ENCODE results near the gene SERINC5.

DNA sequence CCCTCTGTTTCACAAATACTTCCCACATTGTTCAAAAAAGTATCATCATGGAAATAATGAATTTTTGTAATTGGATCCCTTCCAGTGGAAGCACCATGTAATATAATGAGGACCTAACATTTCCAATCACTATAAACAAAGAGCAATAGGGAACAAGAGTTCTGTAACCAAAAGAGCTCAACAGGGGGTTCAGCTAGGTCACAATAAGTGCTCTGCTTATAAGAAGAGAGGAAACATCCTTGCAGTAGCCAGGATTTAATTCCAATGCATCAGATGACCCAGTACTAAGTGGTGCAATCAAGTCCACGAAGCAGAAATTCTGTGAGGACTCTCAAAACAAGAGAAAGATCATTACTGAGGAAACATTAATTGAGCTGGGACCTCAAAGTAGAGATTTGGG lies 5.9 kb downstream of the SERINC5 start:
- no peak for TF ChIP-seq POLR2AphosphoS5 (IDR thresholded peaks at IDR 0.05)
- TF ChIP-seq POLR2A (IDR thresholded peaks at IDR 0.05), result no peak
- TF ChIP-seq, protein P1, sequence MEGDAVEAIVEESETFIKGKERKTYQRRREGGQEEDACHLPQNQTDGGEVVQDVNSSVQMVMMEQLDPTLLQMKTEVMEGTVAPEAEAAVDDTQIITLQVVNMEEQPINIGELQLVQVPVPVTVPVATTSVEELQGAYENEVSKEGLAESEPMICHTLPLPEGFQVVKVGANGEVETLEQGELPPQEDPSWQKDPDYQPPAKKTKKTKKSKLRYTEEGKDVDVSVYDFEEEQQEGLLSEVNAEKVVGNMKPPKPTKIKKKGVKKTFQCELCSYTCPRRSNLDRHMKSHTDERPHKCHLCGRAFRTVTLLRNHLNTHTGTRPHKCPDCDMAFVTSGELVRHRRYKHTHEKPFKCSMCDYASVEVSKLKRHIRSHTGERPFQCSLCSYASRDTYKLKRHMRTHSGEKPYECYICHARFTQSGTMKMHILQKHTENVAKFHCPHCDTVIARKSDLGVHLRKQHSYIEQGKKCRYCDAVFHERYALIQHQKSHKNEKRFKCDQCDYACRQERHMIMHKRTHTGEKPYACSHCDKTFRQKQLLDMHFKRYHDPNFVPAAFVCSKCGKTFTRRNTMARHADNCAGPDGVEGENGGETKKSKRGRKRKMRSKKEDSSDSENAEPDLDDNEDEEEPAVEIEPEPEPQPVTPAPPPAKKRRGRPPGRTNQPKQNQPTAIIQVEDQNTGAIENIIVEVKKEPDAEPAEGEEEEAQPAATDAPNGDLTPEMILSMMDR (IDR thresholded peaks at IDR 0.05), result no peak

All from gastroesophageal sphincter (tissue), 3 donors.